DMS79 (cell line): ENCODE measurements around the gene CCDC154.
A peak's percentile ranks its signal among the peaks of the same experiment; 100 is the strongest.
"Not testable (repeated sequence)": the region's sequence is repeated elsewhere in the genome, so short reads cannot be mapped to it uniquely, and the experiment has no call there.

Source experiments
- DNase-seq: peaks from one replicate; lab custom pipeline; 2025; lab: John Stamatoyannopoulos, UW

CCDC154 gene, protein sequence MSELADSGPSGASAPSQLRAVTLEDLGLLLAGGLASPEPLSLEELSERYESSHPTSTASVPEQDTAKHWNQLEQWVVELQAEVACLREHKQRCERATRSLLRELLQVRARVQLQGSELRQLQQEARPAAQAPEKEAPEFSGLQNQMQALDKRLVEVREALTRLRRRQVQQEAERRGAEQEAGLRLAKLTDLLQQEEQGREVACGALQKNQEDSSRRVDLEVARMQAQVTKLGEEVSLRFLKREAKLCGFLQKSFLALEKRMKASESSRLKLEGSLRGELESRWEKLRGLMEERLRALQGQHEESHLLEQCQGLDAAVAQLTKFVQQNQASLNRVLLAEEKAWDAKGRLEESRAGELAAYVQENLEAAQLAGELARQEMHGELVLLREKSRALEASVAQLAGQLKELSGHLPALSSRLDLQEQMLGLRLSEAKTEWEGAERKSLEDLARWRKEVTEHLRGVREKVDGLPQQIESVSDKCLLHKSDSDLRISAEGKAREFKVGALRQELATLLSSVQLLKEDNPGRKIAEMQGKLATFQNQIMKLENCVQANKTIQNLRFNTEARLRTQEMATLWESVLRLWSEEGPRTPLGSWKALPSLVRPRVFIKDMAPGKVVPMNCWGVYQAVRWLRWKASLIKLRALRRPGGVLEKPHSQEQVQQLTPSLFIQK

GRCh38 chr16:1443980-1444729, at the start of gene CCDC154:
Gene CCDC154, minus strand, starts transcription at chr16:1444556. Its CDS starts 234 bp downstream, at chr16:1444322.
- DNase-seq: no peak

- no peak for DNase-seq
Observed at GRCh38 chr16:1493746-1494094, 49.4 kb upstream of the CCDC154 start.

- peak; percentile 47 for DNase-seq
Observed at GRCh38 chr16:1492923-1493745, 48.8 kb upstream of the CCDC154 start, which contains the start of gene TELO2. Gene TELO2, plus strand, starts transcription at chr16:1493360. Its CDS starts 922 bp downstream, at chr16:1494282.

- DNase-seq: no peak
Observed at GRCh38 chr16:1492082-1492922, 47.9 kb upstream of the CCDC154 start.

DNA sequence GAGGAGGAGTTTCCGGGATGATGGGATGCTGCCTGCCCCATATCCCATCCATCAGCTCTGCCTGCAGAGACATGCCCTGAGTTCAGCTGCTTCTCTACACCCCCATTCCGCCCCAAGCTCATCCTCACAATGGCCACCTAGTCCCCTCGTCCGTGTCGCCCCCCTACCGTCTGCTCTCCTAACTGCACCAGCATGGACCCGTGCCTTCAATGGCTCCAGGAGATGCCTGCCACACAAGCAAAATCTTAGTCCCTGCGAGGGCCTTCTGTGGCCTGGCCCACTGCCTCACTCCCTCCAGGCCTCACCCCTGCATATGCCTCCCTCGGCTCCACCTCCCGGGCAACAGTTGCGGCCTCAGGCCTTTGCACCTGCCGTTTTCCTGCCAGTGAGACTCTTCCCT, 47.0 kb upstream of the CCDC154 start:
- DNase-seq: no peak

DNA sequence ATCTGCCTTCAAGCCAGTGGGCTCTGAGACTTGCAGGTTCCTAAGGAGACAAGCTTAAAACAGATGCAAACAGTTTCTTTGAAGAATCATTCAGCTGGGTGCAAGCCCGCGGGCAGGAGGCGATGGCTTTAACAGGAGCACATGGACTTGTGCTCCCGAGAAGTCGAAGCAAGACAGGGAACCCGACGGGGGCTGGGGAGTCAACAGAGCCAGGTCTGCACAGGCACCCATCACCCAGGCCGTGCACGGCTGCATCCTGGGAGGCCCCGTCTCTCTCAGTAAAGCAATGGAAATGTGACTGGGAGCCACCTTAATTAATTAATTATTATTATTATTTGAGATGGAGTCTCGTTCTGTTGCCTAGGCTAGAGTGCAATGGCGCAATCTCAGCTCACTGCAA, 44.7 kb upstream of the CCDC154 start:
- no peak for DNase-seq

GRCh38 chr16:1488619-1489018, 44.3 kb upstream of the CCDC154 start, which contains the start of gene PTX4:
Gene PTX4, minus strand, starts transcription at chr16:1488944. Its CDS starts 35 bp downstream, at chr16:1488909.
- DNase-seq: no peak

- no peak for DNase-seq
Observed at GRCh38 chr16:1488054-1488601, 43.8 kb upstream of the CCDC154 start.

DNA sequence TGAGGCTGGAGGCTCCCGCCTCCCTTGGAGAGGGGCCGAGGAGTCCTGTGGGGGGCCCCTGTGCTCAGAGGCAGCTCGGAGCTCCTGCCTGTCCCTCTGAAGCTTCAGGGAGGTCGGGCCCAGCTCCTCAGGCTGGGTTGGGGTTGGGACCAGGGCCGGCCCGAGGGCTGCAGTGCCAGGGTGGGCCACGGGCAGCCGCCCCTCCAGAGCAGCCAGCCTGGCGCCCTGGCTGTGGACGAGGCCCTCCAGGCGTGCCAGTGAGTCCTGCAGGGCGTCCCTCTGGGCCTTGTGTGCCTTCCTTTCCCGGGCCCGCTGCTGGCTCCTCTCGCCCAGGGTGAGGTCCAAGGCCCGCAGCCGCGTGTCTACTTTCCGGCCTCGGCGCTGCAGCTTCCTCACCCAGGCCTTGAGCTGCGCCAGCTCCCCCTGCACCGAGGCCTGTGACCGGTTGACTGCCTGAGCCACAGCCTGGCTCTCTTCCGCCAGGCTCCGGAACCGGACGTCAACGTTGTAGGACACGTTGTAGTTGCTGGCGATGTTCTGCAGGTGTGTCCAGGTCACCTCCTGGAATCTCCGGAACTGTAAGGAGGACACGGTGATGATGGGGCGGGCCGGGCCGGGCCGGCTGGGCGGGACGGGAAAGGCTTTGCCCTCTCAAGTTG, 43.2 kb upstream of the CCDC154 start:
- no peak for DNase-seq

DNA sequence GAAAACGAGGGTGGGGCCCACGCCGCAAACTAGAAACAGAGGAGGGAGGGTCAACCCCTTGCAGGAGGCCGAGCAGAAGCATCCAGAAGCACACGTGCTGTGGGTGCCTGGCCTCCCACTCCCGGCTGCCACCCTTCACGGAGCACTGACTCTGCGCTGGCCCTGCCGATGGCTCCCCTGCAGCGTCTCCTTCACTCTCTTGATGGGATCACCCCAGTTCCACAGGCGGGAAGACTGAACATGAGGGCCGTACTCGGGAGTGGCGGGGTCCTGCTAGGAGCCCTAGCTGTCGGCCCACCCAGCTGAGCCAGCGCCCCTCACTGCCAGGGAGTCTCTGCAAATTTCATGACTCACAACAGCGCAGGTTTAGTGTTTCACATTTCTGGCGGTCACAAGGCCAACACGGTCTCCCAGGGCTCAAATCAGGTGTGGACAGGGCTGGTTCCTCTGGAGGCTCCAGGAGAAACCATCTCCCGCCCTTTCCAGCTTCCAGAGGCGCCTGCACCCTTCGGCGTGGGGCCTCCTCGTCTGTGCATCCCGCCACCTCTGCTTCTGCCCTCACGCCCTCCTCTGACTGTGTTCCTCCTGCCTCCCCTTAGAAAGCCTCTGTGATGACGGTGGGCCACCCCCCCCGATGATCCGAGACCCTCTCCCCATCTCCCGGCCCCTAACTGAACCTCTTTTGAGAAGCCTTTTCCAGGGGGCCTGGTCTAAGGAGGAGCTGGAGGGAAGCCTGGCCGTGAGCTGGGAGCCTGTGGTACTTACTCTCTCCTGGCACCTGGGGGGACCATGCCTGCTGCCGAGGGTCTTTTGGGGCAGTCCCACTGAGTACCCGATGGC, 42.4 kb upstream of the CCDC154 start:
- DNase-seq: no peak

DNA sequence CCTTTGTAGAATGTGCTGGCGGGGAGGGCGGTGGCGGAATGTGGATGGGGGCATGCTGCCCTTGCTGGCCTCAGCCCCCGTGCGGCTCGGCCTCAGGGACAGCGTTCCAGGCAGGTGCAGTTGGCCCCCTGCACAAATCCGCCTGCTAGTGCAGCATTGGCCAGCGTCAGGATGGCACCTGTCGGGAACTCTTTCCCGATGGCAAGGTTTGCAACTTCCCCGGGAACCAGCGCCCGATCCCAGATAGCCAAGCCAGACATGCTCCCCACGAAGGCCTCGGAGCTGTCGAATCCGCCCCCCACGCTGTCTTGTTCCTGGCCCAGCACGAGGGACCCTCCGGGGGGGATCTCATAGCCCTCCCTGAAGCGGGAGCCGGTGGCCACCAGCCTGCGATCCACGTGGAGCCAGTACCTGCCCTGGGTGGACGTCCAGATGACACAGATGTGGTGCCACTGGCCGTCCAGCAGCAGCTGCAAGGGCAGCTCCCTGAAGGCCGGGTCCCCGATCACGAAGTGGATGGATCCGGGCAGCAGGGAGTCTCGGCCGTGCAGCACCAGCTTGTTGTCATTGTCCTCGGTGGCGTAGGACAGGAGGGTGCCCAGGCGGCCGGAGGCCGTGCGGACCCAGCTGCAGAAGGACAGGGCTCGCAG, 41.6 kb upstream of the CCDC154 start:
- DNase-seq: no peak

DNA sequence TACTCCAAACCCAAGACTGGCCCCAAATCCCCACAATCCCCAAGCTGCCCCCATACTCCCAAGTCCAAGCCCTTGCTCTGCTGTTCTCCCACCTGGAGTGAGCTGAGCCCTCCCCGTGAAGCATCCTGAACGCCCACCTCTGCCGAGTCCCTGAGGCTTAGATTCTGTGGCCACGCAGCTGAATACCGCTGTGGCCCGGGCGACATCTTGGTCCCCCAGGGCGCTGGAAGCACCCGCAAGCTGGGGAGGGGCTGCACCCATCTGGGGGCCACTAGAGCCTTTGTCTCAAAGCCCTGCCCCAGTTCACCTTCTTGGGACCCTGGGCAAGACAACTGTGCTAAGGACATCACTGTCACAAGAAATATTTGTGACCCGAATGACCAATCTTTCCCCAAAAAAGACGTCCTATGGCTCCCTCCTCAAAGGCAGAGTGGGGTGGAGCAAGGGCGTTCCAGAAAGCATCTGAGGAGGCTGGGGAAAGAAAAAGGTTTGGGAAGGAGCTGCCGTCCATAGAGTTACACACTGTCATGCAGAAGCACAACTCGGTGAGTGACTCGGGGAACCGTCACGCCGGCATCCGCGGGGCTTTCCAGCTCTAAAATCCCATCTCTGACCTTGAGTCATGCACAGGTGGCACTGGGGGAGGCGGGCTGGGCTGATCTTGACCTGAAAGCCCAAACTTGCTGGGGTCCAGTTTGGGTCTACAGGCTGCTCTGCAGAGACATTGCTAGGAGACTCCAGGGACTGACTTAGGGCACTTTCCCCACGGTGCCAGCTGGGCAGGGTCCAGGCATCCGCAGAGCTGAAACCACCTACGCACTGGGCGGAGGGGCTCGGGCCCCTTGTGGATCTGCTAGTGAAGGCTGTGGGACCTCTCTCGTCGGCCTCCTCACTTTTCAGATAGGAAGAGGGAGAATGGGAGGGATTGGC, 37.8 kb upstream of the CCDC154 start:
- no peak for DNase-seq

DNA sequence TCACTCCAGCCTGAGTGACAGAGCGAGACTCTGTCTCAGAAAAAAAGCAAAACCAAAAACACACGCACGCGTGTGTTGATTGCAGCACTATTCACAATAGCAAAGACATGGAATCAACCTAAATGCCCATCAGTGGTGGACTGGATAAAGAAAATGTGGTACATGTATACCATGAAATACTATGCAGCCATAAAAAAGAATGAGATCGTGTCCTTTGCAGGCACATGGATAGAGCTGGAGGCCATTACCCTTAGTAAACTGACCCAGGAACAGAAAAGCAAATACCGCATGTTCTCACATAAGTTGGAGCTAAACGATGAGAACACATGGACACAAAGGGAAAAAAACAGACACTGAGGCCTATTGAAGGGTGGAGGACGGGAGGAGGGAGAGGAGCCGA, 34.6 kb upstream of the CCDC154 start:
- DNase-seq: not testable (repeated sequence)

- no peak for DNase-seq
Observed at GRCh38 chr16:1477033-1477432, 32.7 kb upstream of the CCDC154 start.

- DNase-seq: no peak
Observed at GRCh38 chr16:1475552-1476114, 31.3 kb upstream of the CCDC154 start.

DNA sequence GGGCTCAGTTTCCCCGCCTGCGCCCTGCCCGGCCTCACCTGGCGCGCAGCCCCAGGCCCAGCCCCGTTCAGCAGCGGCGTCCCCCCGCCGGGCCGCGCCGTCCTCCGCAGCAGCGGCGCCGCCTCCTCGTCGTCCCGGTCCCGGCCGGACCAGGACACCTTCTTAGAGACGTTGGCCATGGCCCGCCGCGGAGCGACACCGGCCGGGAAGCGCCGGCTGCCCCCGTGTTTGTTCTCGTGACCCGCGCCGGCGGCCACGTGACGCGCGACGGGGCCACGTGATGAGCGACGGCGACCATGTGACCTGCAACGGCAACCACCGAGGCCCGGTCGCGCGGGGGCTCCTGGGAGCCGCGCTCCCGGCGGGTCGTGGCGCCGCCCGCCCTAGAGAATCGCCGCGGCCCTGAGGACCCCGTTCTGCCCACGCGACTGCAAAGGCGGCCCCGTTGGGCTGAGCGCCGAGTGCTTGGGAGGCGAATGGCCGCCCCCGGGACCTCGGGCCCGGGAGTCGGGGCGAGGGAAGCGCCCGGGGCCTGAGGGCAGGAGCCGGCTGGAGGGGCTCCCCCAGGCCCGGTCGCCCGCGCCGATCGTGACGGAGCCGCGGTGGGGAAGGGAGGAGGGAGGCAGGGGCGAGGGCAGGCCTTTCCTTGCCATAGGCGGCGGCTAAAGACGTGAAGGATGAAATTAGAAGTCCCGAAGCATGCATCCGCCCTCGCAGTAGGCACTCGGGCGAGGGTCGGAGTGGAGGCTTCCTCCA, 30.6 kb upstream of the CCDC154 start, which contains the start of gene CLCN7:
Gene CLCN7 (minus strand): TSS at position 233 of the 756 bp plus-strand sequence. CDS start 54 bp downstream, at position 179.
- DNase-seq: peak; percentile 42
